ENCODE data around the gene MIPOL1. TPM values are rescaled to one million over a fixed set of nuclear protein-coding genes. Genes with fewer than 3 reads are reported as not detected.

MIPOL1 gene
- total and polyA plus RNA-seq, 9 of the 15 experiments (the other 6 are each of a cell fraction or from before 2014, with no cell fraction given), result 6.7 to 21.9 (median 12.4) TPM

DNA sequence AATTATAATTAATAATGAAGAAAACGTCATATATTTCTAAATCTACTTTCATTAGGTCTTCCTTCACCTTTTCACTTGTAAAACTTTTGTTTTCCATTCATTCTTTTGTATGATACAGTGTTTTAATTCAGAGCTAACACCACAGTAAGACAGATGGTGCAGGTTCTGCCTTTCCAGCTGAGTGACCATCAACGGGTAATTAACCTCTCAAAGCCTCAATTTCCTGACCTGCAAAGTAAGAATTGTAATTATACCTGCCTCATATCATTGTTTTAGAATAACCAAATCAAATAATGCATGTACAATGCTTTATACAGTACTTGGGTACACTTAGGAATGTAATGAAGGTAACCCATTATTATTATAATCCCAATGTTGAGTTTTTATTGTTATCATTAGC is 239.8 kb downstream of the MIPOL1 start (continued):
- no peak for TF ChIP-seq ZNF274 (IDR thresholded peaks at IDR 0.05; ENCODE audit: borderline replicate concordance, low read depth, low read length)
- no peak for TF ChIP-seq KAT8 (IDR thresholded peaks at IDR 0.05; ENCODE audit: low read depth)
- TF ChIP-seq, protein P1, sequence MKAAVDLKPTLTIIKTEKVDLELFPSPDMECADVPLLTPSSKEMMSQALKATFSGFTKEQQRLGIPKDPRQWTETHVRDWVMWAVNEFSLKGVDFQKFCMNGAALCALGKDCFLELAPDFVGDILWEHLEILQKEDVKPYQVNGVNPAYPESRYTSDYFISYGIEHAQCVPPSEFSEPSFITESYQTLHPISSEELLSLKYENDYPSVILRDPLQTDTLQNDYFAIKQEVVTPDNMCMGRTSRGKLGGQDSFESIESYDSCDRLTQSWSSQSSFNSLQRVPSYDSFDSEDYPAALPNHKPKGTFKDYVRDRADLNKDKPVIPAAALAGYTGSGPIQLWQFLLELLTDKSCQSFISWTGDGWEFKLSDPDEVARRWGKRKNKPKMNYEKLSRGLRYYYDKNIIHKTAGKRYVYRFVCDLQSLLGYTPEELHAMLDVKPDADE (conservative IDR thresholded peaks at IDR 0.05; ENCODE audit: control insufficient read depth, low read depth, low read length), result no peak
- TF ChIP-seq, protein P2, sequence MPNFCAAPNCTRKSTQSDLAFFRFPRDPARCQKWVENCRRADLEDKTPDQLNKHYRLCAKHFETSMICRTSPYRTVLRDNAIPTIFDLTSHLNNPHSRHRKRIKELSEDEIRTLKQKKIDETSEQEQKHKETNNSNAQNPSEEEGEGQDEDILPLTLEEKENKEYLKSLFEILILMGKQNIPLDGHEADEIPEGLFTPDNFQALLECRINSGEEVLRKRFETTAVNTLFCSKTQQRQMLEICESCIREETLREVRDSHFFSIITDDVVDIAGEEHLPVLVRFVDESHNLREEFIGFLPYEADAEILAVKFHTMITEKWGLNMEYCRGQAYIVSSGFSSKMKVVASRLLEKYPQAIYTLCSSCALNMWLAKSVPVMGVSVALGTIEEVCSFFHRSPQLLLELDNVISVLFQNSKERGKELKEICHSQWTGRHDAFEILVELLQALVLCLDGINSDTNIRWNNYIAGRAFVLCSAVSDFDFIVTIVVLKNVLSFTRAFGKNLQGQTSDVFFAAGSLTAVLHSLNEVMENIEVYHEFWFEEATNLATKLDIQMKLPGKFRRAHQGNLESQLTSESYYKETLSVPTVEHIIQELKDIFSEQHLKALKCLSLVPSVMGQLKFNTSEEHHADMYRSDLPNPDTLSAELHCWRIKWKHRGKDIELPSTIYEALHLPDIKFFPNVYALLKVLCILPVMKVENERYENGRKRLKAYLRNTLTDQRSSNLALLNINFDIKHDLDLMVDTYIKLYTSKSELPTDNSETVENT (CRISPR knock-in tag; IDR thresholded peaks at IDR 0.05), result no peak
- TF ChIP-seq POLR3A (IDR thresholded peaks at IDR 0.05; ENCODE audit: borderline replicate concordance, extremely low read depth, insufficient read depth, insufficient read length), result no peak
- TF ChIP-seq MAFF (IDR thresholded peaks at IDR 0.05; ENCODE audit: low read length), result no peak
- TF ChIP-seq YY1 (IDR thresholded peaks at IDR 0.05; ENCODE audit: borderline replicate concordance in 1 of 3, control insufficient read depth in 1 of 3, extremely low read depth in 1 of 3, insufficient read depth in 3 of 3, insufficient read length in 1 of 3, insufficient replicate concordance in 2 of 3, low read depth in 1 of 3, low read length in 2 of 3), result no peak
- TF ChIP-seq, protein P3, sequence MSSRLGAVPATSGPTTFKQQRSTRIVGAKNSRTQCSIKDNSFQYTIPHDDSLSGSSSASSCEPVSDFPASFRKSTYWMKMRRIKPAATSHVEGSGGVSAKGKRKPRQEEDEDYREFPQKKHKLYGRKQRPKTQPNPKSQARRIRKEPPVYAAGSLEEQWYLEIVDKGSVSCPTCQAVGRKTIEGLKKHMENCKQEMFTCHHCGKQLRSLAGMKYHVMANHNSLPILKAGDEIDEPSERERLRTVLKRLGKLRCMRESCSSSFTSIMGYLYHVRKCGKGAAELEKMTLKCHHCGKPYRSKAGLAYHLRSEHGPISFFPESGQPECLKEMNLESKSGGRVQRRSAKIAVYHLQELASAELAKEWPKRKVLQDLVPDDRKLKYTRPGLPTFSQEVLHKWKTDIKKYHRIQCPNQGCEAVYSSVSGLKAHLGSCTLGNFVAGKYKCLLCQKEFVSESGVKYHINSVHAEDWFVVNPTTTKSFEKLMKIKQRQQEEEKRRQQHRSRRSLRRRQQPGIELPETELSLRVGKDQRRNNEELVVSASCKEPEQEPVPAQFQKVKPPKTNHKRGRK (tag; IDR thresholded peaks at IDR 0.05), result no peak
- no peak for TF ChIP-seq ZNF140 (CRISPR knock-in tag; IDR thresholded peaks at IDR 0.05)
- TF ChIP-seq MYBL2 (IDR thresholded peaks at IDR 0.05; ENCODE audit: low read depth), result no peak
- no peak for TF ChIP-seq MYBL2 (CRISPR knock-in tag; IDR thresholded peaks at IDR 0.05; ENCODE audit: borderline replicate concordance)

Measured in K562 (cell line).